HepG2 (cell line): ENCODE data around the gene WDR31. TPM values are rescaled to one million over a fixed set of nuclear protein-coding genes. Genes with fewer than 3 reads are reported as not detected.

Experiments
- EP300 ChIP-seq, 3 experiments: sonication (generic) in 1 of 3; formaldehyde crosslinking in 1 of 3; IDR thresholded peaks; 2 replicates each; pipeline versions ENCODE4 v1.5.1 to v1.6.1; 2011 to 2020; ENCODE audit warnings: low read depth in 2 of 3, low read length in 2 of 3, borderline replicate concordance in 1 of 3, improper control_type of control experiment in 1 of 3, mild to moderate bottlenecking in 1 of 3, missing genetic modification reagents in 1 of 3, moderate library complexity in 1 of 3
- MAFK ChIP-seq, 2 experiments: IDR thresholded peaks in 1 of 2; conservative IDR thresholded peaks in 1 of 2; 2 replicates each; pipeline ENCODE4 v1.6.1; 2011; ENCODE audit warnings: improper control_type of control experiment in 2 of 2, low read length in 2 of 2
- RAD21 ChIP-seq: fragments of 450-650 bp; formaldehyde crosslinking; IDR thresholded peaks from 2 replicates; pipeline ENCODE4 v1.5.0; 2020; ENCODE audit warnings: mild to moderate bottlenecking
- SAFB2 ChIP-seq: sonication (generic); formaldehyde crosslinking; IDR thresholded peaks from 2 replicates; pipeline ENCODE4 v1.5.1; 2020; ENCODE audit warnings: missing genetic modification reagents, low read depth, mild to moderate bottlenecking, borderline replicate concordance
- SIX4 ChIP-seq: sonication (generic); formaldehyde crosslinking; IDR thresholded peaks from 2 replicates; pipeline ENCODE4 v1.4.0; 2020; ENCODE audit warnings: missing genetic modification reagents
- SMC3 ChIP-seq: IDR thresholded peaks from 2 replicates; pipeline ENCODE4 v1.6.1; 2011; ENCODE audit warnings: low read length, improper control_type of control experiment
- STAG1 ChIP-seq: sonication (generic); formaldehyde crosslinking; IDR thresholded peaks from 2 replicates; pipeline ENCODE4 v1.4.0; 2020; ENCODE audit warnings: missing genetic modification reagents
- TEAD2 ChIP-seq: sonication (generic); formaldehyde crosslinking; IDR thresholded peaks from 2 replicates; pipeline ENCODE4 v1.9.0; 2021; ENCODE audit warnings: missing genetic modification reagents
- ZNF644 ChIP-seq: IDR thresholded peaks from 2 replicates; pipeline ENCODE4 v1.6.1; 2016; ENCODE audit warnings: low read depth
- ZNF678 ChIP-seq: sonication (generic); formaldehyde crosslinking; IDR thresholded peaks from 2 replicates; pipeline ENCODE4 v1.4.0; 2020; ENCODE audit warnings: mild to moderate bottlenecking, missing genetic modification reagents
- polyA plus RNA-seq, 8 experiments: library from polyadenylated mRNA; depleted of rRNA in 3 of 8; stranded (reverse) in 7 of 8; unstranded in 1 of 8; fragments of >200 nt; fragmentation: Illumina TruSeq in 4 of 8; extraction: Trizol in 4 of 8; gene quantifications; 2 replicates each; pipeline versions ENCODE4 v1.2.1 to v1.2.3, GENCODE V29; 2011 to 2016; ENCODE audit warnings: low read depth in 4 of 8, missing spikeins in 1 of 8, mixed read lengths in 1 of 8; ENCODE audit not compliant: insufficient read depth in 1 of 8
- total RNA-seq, 5 experiments: library from RNA; depleted of rRNA; stranded (reverse); fragments of >200 nt; fragmentation: Illumina TruSeq; extraction: Trizol; gene quantifications; 2 replicates each; pipeline ENCODE4 v1.2.3, GENCODE V29; 2016; ENCODE audit warnings: low read depth in 1 of 5
- TF ChIP-seq, protein P1 (sequence below): IDR thresholded peaks from 2 replicates; pipeline ENCODE4 v1.6.1; 2012; ENCODE audit warnings: low read depth, low read length, improper control_type of control experiment
- TF ChIP-seq, protein P2 (sequence below): sonication (generic); formaldehyde crosslinking; IDR thresholded peaks from 2 replicates; pipeline ENCODE4 v1.9.0; 2021; ENCODE audit warnings: missing genetic modification reagents, borderline replicate concordance
- TF ChIP-seq, protein P3 (sequence below): sonication (generic); formaldehyde crosslinking; IDR thresholded peaks from 2 replicates; pipeline ENCODE4 v1.4.0; 2020; ENCODE audit warnings: mild to moderate bottlenecking, missing genetic modification reagents, borderline replicate concordance
- TF ChIP-seq, protein P4 (sequence below): sonication (generic); formaldehyde crosslinking; IDR thresholded peaks from 2 replicates; pipeline ENCODE4 v1.5.1; 2020; ENCODE audit warnings: missing genetic modification reagents, mild to moderate bottlenecking, borderline replicate concordance
- TF ChIP-seq, protein P5 (sequence below): sonication (generic); formaldehyde crosslinking; IDR thresholded peaks from 2 replicates; pipeline ENCODE4 v1.5.0; 2020; ENCODE audit warnings: mild to moderate bottlenecking, missing genetic modification reagents, moderate library complexity
- TF ChIP-seq, protein P6 (sequence below): fragments of 450-650 bp; IDR thresholded peaks from 2 replicates; pipeline ENCODE4 v1.6.1; 2017

The WDR31 gene
- total and polyA plus RNA-seq, 2 of the 13 experiments (the other 11 are each of a cell fraction or from before 2014, with no cell fraction given) = 0.33 to 1.7 TPM

DNA sequence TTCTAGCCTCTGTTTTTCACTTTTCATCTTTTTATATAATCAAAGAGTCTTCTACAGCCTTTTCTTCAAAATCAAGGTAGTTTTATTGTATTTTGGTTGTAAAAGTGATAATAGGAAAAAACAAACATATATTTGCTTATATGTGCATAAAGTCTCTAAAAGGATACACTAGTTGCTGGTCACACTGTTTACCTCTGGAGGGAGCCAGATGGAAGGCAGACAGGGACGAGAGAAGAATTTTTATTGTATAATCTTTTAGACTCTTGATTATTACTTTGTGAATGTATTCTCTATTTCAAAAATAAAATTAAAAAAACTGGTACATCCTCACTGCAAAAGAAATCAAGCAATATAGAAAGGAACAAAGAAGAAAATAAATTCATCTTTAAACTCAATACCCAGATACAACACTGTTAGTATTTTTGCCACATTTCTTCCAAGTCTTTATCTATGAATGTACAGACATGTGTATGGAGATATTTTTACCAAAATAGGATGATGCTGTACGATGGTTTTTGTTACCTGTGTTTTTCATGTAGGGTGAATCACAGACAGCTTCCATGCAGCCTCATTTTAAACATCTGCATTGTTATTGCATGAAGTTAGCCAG is 30.8 kb downstream of the WDR31 start (continued):
- peak; percentile 59 for TF ChIP-seq RAD21
- TF ChIP-seq, protein P1, sequence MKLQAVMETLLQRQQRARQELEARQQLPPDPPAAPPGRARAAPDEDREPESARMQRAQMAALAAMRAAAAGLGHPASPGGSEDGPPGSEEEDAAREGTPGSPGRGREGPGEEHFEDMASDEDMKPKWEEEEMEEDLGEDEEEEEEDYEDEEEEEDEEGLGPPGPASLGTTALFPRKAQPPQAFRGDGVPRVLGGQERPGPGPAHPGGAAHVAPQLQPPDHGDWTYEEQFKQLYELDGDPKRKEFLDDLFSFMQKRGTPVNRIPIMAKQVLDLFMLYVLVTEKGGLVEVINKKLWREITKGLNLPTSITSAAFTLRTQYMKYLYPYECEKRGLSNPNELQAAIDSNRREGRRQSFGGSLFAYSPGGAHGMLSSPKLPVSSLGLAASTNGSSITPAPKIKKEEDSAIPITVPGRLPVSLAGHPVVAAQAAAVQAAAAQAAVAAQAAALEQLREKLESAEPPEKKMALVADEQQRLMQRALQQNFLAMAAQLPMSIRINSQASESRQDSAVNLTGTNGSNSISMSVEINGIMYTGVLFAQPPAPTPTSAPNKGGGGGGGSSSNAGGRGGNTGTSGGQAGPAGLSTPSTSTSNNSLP = 0 out of 2 replicates have a peak, but pooled peaks have one; percentile 10
- TF ChIP-seq, protein P2, sequence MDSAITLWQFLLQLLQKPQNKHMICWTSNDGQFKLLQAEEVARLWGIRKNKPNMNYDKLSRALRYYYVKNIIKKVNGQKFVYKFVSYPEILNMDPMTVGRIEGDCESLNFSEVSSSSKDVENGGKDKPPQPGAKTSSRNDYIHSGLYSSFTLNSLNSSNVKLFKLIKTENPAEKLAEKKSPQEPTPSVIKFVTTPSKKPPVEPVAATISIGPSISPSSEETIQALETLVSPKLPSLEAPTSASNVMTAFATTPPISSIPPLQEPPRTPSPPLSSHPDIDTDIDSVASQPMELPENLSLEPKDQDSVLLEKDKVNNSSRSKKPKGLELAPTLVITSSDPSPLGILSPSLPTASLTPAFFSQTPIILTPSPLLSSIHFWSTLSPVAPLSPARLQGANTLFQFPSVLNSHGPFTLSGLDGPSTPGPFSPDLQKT (CRISPR knock-in tag) = no peak
- TF ChIP-seq ZNF678 (CRISPR knock-in tag) = no peak
- peak; percentile 80 for TF ChIP-seq STAG1 (CRISPR knock-in tag)
- TF ChIP-seq TEAD2 (CRISPR knock-in tag) = no peak
- TF ChIP-seq, protein P3, sequence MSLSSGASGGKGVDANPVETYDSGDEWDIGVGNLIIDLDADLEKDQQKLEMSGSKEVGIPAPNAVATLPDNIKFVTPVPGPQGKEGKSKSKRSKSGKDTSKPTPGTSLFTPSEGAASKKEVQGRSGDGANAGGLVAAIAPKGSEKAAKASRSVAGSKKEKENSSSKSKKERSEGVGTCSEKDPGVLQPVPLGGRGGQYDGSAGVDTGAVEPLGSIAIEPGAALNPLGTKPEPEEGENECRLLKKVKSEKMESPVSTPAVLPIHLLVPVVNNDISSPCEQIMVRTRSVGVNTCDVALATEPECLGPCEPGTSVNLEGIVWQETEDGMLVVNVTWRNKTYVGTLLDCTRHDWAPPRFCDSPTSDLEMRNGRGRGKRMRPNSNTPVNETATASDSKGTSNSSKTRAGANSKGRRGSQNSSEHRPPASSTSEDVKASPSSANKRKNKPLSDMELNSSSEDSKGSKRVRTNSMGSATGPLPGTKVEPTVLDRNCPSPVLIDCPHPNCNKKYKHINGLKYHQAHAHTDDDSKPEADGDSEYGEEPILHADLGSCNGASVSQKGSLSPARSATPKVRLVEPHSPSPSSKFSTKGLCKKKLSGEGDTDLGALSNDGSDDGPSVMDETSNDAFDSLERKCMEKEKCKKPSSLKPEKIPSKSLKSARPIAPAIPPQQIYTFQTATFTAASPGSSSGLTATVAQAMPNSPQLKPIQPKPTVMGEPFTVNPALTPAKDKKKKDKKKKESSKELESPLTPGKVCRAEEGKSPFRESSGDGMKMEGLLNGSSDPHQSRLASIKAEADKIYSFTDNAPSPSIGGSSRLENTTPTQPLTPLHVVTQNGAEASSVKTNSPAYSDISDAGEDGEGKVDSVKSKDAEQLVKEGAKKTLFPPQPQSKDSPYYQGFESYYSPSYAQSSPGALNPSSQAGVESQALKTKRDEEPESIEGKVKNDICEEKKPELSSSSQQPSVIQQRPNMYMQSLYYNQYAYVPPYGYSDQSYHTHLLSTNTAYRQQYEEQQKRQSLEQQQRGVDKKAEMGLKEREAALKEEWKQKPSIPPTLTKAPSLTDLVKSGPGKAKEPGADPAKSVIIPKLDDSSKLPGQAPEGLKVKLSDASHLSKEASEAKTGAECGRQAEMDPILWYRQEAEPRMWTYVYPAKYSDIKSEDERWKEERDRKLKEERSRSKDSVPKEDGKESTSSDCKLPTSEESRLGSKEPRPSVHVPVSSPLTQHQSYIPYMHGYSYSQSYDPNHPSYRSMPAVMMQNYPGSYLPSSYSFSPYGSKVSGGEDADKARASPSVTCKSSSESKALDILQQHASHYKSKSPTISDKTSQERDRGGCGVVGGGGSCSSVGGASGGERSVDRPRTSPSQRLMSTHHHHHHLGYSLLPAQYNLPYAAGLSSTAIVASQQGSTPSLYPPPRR = no peak
- TF ChIP-seq, protein P4, sequence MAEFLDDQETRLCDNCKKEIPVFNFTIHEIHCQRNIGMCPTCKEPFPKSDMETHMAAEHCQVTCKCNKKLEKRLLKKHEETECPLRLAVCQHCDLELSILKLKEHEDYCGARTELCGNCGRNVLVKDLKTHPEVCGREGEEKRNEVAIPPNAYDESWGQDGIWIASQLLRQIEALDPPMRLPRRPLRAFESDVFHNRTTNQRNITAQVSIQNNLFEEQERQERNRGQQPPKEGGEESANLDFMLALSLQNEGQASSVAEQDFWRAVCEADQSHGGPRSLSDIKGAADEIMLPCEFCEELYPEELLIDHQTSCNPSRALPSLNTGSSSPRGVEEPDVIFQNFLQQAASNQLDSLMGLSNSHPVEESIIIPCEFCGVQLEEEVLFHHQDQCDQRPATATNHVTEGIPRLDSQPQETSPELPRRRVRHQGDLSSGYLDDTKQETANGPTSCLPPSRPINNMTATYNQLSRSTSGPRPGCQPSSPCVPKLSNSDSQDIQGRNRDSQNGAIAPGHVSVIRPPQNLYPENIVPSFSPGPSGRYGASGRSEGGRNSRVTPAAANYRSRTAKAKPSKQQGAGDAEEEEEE (CRISPR knock-in tag) = no peak
- TF ChIP-seq ZNF644 (CRISPR knock-in tag) = no peak
- no peak for TF ChIP-seq SAFB2 (CRISPR knock-in tag)
- peak; percentile 67 for TF ChIP-seq SMC3
- peak; percentile 45 to 50; a peak in 3 of 4 replicates for TF ChIP-seq MAFK (conservative IDR thresholded peaks at IDR 0.05 in 1 of 2, IDR thresholded peaks at IDR 0.05 in 1 of 2; ENCODE audit: low read length in 2 of 2)
- TF ChIP-seq, protein P5, sequence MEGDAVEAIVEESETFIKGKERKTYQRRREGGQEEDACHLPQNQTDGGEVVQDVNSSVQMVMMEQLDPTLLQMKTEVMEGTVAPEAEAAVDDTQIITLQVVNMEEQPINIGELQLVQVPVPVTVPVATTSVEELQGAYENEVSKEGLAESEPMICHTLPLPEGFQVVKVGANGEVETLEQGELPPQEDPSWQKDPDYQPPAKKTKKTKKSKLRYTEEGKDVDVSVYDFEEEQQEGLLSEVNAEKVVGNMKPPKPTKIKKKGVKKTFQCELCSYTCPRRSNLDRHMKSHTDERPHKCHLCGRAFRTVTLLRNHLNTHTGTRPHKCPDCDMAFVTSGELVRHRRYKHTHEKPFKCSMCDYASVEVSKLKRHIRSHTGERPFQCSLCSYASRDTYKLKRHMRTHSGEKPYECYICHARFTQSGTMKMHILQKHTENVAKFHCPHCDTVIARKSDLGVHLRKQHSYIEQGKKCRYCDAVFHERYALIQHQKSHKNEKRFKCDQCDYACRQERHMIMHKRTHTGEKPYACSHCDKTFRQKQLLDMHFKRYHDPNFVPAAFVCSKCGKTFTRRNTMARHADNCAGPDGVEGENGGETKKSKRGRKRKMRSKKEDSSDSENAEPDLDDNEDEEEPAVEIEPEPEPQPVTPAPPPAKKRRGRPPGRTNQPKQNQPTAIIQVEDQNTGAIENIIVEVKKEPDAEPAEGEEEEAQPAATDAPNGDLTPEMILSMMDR (CRISPR knock-in tag) = peak; percentile 72
- TF ChIP-seq SIX4 (CRISPR knock-in tag) = no peak
- TF ChIP-seq, protein P6, sequence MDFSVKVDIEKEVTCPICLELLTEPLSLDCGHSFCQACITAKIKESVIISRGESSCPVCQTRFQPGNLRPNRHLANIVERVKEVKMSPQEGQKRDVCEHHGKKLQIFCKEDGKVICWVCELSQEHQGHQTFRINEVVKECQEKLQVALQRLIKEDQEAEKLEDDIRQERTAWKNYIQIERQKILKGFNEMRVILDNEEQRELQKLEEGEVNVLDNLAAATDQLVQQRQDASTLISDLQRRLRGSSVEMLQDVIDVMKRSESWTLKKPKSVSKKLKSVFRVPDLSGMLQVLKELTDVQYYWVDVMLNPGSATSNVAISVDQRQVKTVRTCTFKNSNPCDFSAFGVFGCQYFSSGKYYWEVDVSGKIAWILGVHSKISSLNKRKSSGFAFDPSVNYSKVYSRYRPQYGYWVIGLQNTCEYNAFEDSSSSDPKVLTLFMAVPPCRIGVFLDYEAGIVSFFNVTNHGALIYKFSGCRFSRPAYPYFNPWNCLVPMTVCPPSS = no peak
- TF ChIP-seq EP300 (IDR thresholded peaks at IDR 0.05; ENCODE audit: low read depth in 2 of 2, low read length in 2 of 2) = no peak
- no peak for TF ChIP-seq EP300 (CRISPR knock-in tag; IDR thresholded peaks at IDR 0.05; ENCODE audit: borderline replicate concordance)
